ENCODE measurements around the gene EPB42. TPM values are rescaled to one million over a fixed set of nuclear protein-coding genes. Genes with fewer than 3 reads are reported as not detected.

The EPB42 gene
- polyA plus RNA-seq, 3 donors, result 0.08 to 0.13 TPM; not detected in 1

DNA sequence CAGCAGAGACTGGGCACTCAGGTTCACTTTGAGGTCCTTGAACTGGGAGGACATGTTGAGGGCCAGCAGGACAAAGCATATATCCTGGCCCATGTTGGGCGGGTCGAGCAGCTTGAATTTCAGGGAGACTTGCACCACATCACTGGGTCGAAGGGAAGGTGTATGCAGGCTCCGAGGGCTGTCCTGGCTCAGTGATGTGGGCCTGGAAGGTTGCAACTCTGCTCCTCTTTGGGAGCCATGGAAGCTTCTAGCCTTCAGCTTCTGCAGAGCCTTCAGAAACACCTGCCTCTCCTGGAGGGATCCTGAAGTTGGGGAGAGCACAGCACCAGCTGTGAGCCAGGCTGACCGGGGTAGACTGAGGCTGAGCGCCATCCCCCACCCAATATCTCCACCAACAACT is 14.7 kb upstream of the EPB42 start:
- H3K27me3 Mint-ChIP-seq (ENCODE audit: low read depth in 3 of 3), result peaks cover 40 to 48% (median 40%) of the 10 kb centered on the region in 3 donors
- H3K4me1 Mint-ChIP-seq, result peaks cover 20% of the 10 kb centered on the region
- no peak overlapping the region for H3K4me3 Mint-ChIP-seq
- 92% methylated on average over 6 of the region's 6 CpGs for WGBS (ENCODE audit: insufficient coverage)
- Histone ChIP-seq H3K9me3 (replicated peaks in 1 of 2; ENCODE audit: control insufficient read depth in 1 of 2, insufficient read depth in 1 of 2, low read length in 2 of 2) (no peaks in the 10 kb centered on the region), H3K27ac (ENCODE audit: low read depth in 1 of 2, low read length in 2 of 2) (no peak overlapping the region), H2AFZ (ENCODE audit: insufficient read depth, low read depth, low read length, poor library complexity, severe bottlenecking) (no peak overlapping the region), H3K36me3 (replicated peaks in 1 of 2; ENCODE audit: control insufficient read depth in 1 of 2, insufficient read depth in 2 of 2, low read length in 2 of 2) (no peaks in the 10 kb centered on the region), H3K4me3 (replicated peaks in 1 of 3; ENCODE audit: low read depth in 2 of 3, low read length in 3 of 3) (no peak overlapping the region), H4K20me1 (ENCODE audit: insufficient read depth, low read length) (no peaks in the 10 kb centered on the region), H3K9ac (ENCODE audit: insufficient read depth, low read length, poor library complexity, severe bottlenecking) (no peak overlapping the region), H3K4me1 (ENCODE audit: control insufficient read depth in 1 of 2, insufficient read depth in 2 of 2, low read length in 2 of 2) (peaks cover 16 to 20% of the 10 kb centered on the region in 2 donors), H3K27me3 (ENCODE audit: control insufficient read depth in 2 of 2, insufficient read depth in 2 of 2, low read length in 2 of 2) (peaks cover 0 to 22% of the 10 kb centered on the region in 2 donors), H3K79me2 (ENCODE audit: insufficient read depth, low read length) (no peaks in the 10 kb centered on the region), H3K4me2 (replicated peaks; ENCODE audit: extremely low read depth, low read length, poor library complexity, severe bottlenecking) (no peak overlapping the region)
- peaks cover 0 to 3% (median 0%) of the 10 kb centered on the region in 7 donors for H3K9me3 Mint-ChIP-seq
- DNase-seq, result no peak
- TF ChIP-seq, protein P1, sequence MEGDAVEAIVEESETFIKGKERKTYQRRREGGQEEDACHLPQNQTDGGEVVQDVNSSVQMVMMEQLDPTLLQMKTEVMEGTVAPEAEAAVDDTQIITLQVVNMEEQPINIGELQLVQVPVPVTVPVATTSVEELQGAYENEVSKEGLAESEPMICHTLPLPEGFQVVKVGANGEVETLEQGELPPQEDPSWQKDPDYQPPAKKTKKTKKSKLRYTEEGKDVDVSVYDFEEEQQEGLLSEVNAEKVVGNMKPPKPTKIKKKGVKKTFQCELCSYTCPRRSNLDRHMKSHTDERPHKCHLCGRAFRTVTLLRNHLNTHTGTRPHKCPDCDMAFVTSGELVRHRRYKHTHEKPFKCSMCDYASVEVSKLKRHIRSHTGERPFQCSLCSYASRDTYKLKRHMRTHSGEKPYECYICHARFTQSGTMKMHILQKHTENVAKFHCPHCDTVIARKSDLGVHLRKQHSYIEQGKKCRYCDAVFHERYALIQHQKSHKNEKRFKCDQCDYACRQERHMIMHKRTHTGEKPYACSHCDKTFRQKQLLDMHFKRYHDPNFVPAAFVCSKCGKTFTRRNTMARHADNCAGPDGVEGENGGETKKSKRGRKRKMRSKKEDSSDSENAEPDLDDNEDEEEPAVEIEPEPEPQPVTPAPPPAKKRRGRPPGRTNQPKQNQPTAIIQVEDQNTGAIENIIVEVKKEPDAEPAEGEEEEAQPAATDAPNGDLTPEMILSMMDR (IDR thresholded peaks at IDR 0.05), result no peak
- H3K36me3 Mint-ChIP-seq, result no peaks in the 10 kb centered on the region
- intact Hi-C loops (cut with micrococcal nuclease), result no loop called here
- H3K27ac Mint-ChIP-seq, result no peak overlapping the region

DNA sequence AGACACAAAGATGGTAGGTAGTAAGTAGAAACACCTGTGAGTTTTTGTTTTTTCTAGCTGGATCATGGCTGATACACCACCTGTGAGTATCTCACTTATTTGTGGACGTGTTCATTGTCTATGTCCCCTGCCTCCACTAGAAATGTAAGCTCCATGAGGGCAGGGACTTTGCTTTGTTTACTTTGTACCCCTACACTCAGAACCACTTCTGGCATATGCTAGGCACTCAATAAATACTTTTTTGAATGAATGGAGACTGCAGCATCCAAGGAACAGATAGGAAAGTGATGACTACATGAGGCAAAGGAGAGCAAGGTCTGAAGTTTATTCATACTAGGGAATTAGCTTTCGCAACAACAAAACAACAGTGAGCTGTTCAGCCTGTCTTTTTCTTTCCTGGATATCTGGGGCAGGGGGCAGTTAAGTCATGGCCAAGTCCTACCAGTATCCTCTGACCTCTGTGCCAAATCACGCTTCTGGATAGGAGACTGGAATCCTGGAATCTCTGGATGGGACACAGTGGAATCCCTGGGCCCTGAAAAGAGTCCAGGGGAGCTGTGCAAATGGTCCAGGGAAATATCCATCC is 11.6 kb upstream of the EPB42 start:
- H2AFZ ChIP-seq (ENCODE audit: insufficient read depth, low read depth, low read length, poor library complexity, severe bottlenecking), result no peak overlapping the region

More for the DNA sequence above, 11.6 kb upstream of the EPB42 start:
- Histone ChIP-seq H3K36me3 (replicated peaks in 1 of 2; ENCODE audit: control insufficient read depth in 1 of 2, insufficient read depth in 2 of 2, low read length in 2 of 2) (no peaks in the 10 kb centered on the region), H3K4me1 (ENCODE audit: control insufficient read depth in 1 of 2, insufficient read depth in 2 of 2, low read length in 2 of 2) (no peaks in the 10 kb centered on the region), H3K4me3 (replicated peaks in 1 of 3; ENCODE audit: low read depth in 2 of 3, low read length in 3 of 3) (no peak overlapping the region), H3K4me2 (replicated peaks; ENCODE audit: extremely low read depth, low read length, poor library complexity, severe bottlenecking) (no peak overlapping the region), H4K20me1 (ENCODE audit: insufficient read depth, low read length) (no peaks in the 10 kb centered on the region), H3K27ac (ENCODE audit: low read depth in 1 of 2, low read length in 2 of 2) (no peak overlapping the region), H3K79me2 (ENCODE audit: insufficient read depth, low read length) (no peaks in the 10 kb centered on the region), H3K27me3 (ENCODE audit: control insufficient read depth in 2 of 2, insufficient read depth in 2 of 2, low read length in 2 of 2) (peaks cover 0 to 13% of the 10 kb centered on the region in 2 donors), H3K9ac (ENCODE audit: insufficient read depth, low read length, poor library complexity, severe bottlenecking) (no peak overlapping the region), H3K9me3 (replicated peaks in 1 of 2; ENCODE audit: control insufficient read depth in 1 of 2, insufficient read depth in 1 of 2, low read length in 2 of 2) (no peaks in the 10 kb centered on the region)
- Mint-ChIP-seq H3K9me3 (peaks cover 0 to 3% (median 0%) of the 10 kb centered on the region in 7 donors), H3K4me1 (no peaks in the 10 kb centered on the region), H3K4me3 (no peak overlapping the region), H3K27ac (no peak overlapping the region), H3K36me3 (no peaks in the 10 kb centered on the region), H3K27me3 (ENCODE audit: low read depth in 3 of 3) (peaks cover 28 to 44% (median 31%) of the 10 kb centered on the region in 3 donors)
- TF ChIP-seq, protein P1 (IDR thresholded peaks at IDR 0.05), result no peak
- 100% methylated on average over 2 of the region's 3 CpGs for WGBS (ENCODE audit: insufficient coverage)
- DNase-seq, result no peak
- intact Hi-C loops (cut with micrococcal nuclease), result no loop called here
